Measurements from ENCODE around the gene SLC43A2. TPM values are rescaled to one million over a fixed set of nuclear protein-coding genes. Genes with fewer than 3 reads are reported as not detected.

SLC43A2 gene
- total RNA-seq, 2 experiments from 2014 or later = 5.2 to 6.1 TPM

DNA sequence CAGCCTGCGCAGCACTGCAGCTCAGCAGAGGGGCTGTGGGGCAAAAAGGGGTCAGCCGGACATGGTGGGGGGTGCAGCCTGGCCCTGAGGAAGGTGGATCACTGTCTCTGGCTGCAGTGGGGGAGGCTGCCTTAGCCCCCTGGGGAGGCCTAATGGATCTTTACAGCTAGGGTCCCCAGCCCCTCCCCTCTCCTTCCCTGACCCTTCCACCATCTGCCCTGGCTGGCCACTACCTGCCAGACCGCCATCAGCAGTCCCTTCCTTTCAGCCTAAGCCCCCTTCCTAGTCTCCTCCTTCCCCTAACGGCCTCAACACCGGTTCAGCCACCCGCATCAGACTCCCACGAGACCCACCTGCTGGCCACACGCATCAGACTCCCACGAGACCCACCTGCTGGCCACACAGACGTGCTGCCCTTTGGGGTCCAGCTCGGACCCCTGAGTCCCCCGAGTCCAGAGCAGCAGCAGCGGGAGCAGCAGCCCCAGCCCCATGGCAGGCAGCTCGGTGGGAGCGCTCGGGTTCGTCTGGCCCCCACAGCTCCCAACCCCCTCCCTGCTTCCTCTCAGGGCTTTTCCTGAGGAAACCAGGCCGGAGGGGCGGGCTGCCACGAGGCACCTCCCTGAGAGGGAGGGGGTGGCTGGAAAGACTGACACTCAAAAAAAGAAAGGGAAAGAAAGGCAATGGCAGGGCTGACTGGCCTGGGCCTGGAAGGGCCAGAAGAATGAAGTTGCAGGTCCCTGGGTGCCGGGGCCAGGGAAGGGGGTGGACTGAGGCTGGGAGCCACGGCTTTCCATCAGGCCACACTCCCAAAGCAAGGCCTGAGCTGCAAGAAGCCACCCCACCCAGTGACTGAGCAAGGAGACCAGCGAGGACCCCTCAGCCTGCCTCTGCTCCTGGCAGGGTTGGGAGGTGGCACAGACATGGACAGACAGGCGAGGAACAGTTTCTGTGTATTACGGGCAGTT is 16.9 kb upstream of the SLC43A2 start, which contains the start of gene SCARF1:
TSS of gene SCARF1 (minus strand) at position 526 of the 965 bp plus-strand sequence. CDS start at position 491, 35 bp downstream.
- POLR2A ChIA-PET = no interaction called here

DNA sequence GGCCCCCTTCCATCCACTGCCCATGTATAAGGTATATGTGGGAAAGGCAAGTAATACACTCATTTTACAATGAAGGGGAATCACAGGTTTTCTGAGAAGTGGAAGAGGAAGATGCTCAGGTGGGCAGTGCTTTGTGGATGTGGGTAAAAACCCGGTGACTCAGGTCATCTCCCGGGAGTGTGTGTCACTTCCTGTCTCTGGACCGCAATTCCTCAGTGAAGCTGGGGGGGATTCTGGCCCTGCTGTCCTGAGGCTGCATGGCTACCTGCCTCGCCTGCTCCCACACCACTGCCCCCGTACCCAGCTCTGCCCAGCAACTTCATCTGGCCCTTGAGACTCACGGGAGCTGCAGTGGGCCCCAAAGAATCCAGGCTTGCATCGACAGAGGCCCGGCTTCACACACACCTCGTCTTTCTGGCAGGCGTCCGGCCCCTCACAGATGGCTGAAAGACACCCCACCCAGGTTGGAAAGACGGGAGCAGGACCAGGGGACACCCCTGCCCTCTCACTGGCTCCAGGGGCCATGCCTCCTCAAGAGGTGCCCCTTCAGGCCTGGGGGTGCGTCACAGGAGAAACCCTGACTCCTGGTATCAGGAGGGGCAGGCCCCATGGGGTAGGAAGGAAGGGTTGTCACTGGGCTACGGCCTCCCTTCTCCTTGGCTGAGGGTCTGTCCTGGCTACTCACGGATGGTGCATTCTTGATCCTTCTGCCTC is 16.0 kb upstream of the SLC43A2 start:
- POLR2A ChIA-PET = interaction anchor here (0.7 kb wide), 1 partner anchor 280 kb away, joined by 3 read pairs; no protein-coding TSS in a partner anchor
- CTCF ChIA-PET = interaction anchor here (2.1 to 5.5 kb wide), 2 partner anchors 16 to 25 kb away, joined by 5 to 22 read pairs; partner anchors contain the start of gene SLC43A2

More for the DNA sequence above, 16.9 kb upstream of the SLC43A2 start, which contains the start of gene SCARF1:
- CTCF ChIA-PET = interaction anchor here (0.7 to 5.5 kb wide), 3 partner anchors 15 to 24 kb away, joined by 3 to 22 read pairs (median 5); partner anchors contain the start of gene SLC43A2

DNA sequence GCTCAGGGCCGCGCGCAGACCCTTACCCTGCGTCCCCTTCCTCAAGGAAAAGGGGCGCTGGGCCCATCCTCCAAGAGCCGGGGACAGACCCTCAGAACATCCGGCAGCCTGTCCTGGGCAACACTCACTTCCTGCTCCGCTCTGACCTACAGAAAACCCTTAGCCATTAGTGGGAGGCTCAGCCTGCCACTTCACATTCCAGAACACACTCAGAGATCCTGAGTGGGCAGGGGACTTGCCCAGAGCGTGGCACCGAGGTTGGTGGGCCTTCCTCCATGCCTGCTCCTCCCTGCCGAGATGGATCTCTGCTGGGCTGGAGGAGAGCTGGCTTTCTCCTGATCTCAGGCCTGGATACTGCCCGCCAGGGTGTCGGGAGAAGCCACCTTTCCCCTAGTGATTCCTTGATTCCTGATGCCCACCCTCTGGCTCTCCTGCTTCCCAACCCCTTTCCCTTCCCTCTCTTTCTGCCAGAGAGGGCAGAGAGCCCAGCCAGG is 15.4 kb upstream of the SLC43A2 start:
- ChIA-PET CTCF (interaction anchor here (1.2 to 2.1 kb wide), 2 partner anchors 26 to 83 kb away, joined by 3 to 5 read pairs; no protein-coding TSS in a partner anchor), POLR2A (no interaction called here)

DNA sequence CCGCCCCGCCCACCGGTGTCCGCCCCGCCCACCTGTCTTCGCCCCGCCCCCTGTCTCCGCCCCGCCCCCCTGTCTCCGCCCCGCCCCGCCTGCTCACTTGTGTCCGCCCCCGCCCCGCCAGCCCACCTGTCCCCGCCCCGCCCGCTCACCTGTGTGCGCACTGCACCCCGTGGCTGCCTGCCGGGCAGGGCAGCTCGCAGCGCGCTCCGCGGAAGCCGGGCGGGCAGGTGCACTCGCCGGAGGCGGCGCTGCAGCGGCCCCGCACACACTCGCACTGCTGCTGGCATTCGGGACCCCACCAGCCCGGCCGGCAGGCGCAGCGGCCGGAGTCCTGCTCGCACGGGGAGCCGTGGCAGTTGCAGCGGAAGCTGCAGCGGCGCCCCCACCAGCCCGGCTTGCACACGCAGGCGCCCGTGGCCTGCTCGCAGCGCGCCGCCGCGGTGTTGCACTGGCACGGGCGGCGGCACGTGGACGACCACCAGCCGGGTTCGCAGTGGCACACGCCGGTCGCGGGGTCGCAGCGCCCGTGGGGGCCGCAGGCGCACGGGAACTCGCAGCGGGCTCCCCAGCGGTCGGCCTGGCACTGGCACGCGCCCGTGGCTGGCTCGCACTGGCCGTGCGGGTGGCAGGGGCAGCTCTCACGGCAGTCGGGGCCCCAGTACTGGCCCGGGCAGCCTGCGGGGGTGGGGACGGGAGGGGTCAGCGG is 14.8 kb upstream of the SLC43A2 start:
- ChIA-PET POLR2A (no interaction called here), CTCF (interaction anchor here (1.2 to 2.1 kb wide), 2 partner anchors 26 to 82 kb away, joined by 3 to 5 read pairs; no protein-coding TSS in a partner anchor)

DNA sequence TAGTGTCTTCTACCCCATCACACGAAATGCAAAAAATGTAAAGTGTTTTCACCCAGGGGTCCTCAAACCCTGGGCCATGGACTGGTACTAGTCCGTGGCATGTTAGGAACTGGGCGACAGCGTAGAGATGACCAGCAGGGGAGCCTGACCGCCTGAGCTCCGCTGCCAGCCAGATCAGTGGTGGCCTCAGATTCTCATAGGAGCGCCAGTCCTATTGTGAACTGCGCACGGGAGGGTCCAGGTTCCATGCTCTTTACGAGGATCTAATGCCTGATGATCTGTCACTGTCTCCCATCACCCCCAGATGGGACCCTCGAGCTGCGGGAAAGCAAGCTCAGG is 12.4 kb upstream of the SLC43A2 start:
- CTCF ChIA-PET = interaction anchor here (1.0 to 3.4 kb wide), 3 partner anchors 9 to 66 kb away, joined by 3 to 26 read pairs (median 4); partner anchors contain the start of genes RILP and SLC43A2

DNA sequence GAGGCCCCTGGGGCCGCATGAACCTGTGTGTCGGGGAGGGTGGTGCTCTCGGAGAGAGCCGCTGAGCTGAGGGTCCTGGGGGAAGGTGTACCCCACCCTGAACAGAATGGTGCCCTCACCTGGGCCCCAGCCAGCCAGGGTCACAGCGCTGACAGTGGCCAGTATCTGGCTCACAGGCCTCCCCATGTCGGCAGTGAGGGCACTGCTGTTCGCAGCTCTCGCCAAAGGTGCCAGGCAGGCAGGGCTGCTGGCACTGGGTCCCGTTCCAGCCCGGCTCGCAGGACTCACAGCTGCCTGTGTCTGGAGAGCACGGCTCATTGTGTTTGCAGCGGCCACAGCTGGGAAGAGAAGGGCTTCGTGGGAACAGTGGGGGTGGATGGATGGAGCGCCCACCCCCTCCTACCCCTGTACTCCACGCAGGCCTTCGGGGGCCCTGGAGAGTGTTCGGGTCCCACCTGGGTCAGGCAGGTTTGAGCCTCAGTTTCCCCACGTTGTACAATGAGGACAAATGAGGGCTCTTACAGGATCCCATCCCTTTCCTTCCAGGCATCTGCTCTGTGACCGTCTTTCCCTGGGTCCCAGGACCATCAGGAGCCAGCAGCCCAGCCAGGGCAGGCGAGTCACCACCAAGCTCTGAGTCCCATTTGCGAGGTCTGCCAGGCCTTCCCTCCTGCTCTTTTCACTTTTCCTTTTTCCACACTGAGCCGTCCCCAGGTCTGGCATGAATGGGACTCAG is 11.9 kb upstream of the SLC43A2 start:
- ChIA-PET POLR2A (interaction anchor here (0.5 kb wide), 1 partner anchor 130 kb away, joined by 4 read pairs; no protein-coding TSS in a partner anchor), CTCF (interaction anchor here (1.0 to 3.4 kb wide), 3 partner anchors 9 to 66 kb away, joined by 3 to 26 read pairs (median 4); partner anchors contain the start of genes RILP and SLC43A2)

More for the DNA sequence above, 12.4 kb upstream of the SLC43A2 start:
- POLR2A ChIA-PET = no interaction called here

DNA sequence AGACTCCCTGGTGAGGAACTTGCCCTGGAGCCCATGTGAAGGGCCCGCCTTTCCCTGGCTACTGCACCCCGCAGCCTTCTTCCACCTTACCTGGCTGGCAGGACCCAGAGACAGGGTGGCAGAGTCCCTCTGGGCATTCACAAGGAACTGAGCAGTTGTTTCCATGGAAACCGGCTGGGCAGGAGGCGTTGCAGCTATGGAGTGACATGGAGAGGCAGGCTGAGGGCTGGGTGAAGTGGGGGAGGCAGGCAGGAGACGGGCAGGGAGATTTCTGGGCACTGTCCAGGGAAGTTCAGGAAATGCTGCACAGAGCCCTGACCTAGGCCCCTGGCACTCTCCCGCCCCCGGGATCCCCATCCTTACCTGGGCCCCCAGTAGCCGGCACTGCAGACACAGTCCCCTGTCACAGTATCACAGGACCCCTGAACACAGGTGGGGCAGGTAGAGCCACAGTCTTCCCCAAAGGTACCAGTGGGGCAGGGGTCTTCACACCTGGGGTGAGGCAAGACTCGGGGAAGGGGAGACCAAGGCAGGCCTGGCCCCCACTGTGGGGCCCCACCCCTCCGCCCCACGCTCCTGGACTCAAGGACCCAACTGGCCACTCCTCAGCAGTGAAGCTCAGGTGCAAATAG is 11.0 kb upstream of the SLC43A2 start:
- CTCF ChIA-PET = interaction anchor here (1.5 to 3.4 kb wide), 2 partner anchors 10 to 65 kb away, joined by 4 to 26 read pairs; partner anchors contain the start of gene SLC43A2
- POLR2A ChIA-PET = interaction anchor here (0.6 kb wide), 1 partner anchor 193 kb away, joined by 3 read pairs; no protein-coding TSS in a partner anchor

DNA sequence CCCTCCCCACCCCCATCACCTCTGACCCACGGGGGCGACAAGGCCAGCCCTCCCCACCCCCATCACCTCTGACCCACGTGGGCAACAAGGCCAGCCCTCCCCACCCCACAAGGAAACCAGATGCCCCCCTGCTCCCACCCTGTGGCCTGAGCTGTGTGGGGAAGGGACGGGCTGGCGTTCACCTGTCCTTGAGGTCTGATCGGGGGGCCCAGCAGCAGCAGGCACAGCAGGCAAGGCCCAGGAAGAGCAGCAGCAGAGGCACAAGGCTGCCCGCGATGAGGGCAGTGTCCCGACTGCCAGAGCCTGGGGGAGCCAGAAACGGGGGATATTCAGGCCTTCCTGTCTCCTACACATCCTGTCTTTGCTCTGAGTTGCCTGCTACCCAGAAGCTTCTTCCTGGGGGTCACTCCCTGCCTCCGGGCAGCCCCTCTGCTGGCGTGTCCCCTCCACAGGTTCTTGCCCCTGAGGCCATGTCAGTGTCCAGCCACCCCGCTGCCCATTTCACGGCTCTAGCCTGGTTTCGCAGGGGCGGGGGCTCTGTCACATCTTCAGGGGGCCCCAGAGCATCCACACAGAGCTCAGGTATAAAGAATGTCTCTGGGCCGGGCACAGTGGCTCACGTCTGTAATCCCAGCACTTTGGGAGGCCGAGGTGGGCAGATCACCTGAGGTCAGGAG is 10.1 kb upstream of the SLC43A2 start:
- CTCF ChIA-PET = interaction anchor here (1.6 to 3.4 kb wide), 2 partner anchors 9 to 10 kb away, joined by 7 to 26 read pairs; partner anchors contain the start of genes RILP and SLC43A2
- POLR2A ChIA-PET = interaction anchor here (0.6 kb wide), 1 partner anchor 192 kb away, joined by 3 read pairs; no protein-coding TSS in a partner anchor

DNA sequence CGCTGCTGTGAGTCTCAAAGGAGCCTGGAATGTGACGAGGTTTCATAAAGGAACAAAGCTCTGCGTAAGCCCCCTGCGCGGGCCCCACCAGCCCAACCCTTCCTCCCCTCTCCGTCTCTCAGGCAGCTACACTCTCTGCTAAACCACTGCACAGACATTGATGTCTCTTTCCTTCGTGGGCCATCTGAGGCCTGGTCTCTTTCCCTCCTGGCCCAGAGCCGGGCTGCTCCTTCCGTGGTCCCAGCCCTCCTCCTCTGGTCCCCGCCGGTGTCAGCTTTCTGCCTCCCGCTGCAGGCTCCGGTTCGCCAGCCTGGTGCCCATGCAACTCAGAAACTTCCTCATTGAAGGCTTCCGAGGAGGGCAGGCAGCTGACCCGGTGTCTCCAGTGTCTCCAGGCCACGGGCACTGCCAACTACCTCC is 9.5 kb upstream of the SLC43A2 start:
- ChIA-PET POLR2A (no interaction called here), CTCF (interaction anchor here (1.6 to 3.4 kb wide), 2 partner anchors 8 to 10 kb away, joined by 7 to 26 read pairs; partner anchors contain the start of genes RILP and SLC43A2)

DNA sequence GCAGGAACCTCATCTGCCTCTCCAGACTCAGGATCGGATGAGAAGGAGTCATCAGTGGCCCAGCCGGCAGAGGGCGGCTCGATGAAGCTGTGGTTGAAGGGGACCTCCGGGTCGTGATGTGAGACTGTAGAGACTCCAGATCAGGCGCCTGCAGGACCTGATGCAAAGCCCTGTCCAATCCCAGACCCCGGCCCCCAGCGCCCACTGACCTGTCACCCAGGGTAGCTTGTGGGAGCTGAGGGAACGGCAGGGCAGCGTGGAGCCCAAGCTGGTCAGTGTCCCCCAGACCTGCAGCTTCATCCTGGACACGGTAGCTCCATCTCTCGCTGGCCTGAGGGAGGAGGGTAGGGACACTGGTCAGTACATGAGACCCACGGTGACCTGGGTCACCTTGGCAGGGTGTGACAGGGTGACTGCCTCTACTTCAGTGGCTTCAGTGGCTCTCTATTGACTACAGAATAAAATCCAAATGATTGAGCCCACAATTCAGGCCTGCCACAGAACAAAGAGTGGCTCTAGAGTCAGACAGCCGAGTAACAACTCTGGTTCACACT is 8.2 kb upstream of the SLC43A2 start:
- CTCF ChIA-PET = no interaction called here
- POLR2A ChIA-PET = no interaction called here

DNA sequence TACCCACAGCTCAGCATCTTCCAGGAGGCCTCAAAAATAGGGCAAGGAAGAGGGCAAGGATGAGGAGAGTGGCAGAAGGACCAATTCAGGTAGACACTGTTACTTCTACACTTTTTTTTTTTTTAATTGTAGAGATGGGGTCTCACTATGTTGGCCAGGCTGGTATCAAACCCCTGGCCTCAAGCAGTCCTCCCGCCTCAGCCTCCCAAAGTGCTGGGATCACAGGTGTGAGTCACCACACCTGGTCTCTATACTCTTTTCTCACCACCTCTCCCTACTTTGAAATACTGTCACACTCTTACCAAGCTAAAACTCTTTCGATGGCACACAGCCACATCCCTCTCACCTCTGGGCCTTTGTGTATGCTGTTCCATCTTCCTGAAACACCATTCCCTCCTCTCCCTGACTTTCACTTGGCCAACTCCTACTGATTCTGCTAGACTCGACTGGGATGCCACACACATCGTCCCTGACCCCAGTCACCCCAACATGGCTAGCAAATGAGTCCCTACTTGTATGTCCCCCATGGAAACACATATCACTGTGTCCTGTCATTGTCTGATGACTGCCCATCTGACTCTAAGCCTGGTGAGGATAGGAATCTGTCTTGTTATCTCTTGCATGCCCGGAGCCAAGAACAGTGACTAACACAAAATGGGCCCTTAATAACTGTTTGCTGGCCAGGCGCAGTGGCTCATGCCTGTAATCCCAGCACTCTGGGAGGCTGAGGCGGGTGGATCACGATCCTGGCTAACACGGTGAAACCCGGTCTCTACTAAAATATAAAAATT is 7.2 kb upstream of the SLC43A2 start:
- CTCF ChIA-PET = interaction anchor here (0.7 to 1.0 kb wide), 2 partner anchors 23 to 62 kb away, joined by 3 to 4 read pairs; no protein-coding TSS in a partner anchor

DNA sequence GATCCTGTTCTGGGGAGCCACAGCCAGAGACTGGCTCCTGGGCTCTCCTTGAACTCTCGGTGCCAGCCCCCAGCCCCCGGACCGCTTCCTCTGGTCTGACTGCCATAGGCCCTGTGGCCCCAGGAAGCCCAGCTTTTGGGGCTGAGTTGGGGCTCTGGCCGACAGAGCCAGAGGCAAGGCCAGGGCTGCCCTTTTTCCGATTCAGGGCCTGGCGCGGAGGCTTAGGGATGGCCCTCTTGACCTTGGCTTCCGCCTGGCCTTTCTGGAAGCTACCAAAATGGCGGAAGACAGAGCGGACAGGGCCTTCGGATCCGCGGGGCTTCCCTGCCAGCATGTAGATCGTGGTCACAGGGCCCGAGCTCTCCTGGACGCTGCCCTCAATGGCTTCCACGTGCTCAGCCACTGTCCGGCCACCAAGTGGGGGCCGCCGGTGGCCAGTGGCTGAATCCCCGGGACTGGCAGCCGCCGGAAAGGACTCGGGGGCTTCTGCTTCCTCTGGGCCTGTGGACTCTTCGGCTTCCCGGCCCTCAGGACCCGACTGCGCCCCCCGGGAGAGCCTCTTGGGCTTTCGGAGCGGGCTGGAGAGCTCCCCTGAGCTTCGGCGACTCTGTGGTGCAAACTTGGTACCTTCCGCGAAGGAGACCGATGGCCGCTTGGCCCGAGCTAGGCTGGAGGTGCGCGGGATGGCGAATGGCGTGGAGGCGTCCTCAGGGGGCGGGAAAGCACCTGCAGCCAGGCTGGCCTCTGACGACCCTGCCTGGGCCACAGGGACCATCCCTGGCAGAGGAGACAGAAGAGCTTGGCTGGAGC is 6.4 kb upstream of the SLC43A2 start:
- POLR2A ChIA-PET = no interaction called here
- CTCF ChIA-PET = interaction anchor here (0.7 to 1.0 kb wide), 2 partner anchors 22 to 61 kb away, joined by 3 to 4 read pairs; no protein-coding TSS in a partner anchor

More for the DNA sequence above, 7.2 kb upstream of the SLC43A2 start:
- POLR2A ChIA-PET = no interaction called here

DNA sequence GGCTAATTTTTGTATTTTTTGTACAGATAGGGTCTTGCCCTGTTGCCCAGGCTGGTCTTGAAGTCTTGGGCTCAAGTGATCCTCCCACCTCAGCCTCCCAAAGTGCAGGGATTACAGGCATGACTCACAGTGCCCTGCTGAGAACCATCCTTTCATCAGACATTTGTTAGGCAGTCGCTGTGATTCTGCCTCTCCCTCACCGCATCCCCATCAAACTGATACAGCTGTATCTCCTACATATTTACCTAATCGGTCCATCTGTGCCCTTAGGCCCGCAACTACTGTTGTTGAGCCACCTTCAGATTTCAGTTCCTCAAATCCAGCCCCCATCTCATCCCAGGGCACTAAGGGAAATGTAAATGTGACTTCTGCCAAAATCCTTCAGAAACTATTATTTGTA is 2.0 kb upstream of the SLC43A2 start:
- ChIA-PET CTCF (interaction anchor here (0.5 to 9.9 kb wide), 18 partner anchors 9 to 479 kb away, joined by 3 to 165 read pairs (median 5); partner anchors contain the start of genes INPP5K and PITPNA), POLR2A (interaction anchor here (0.6 to 1.7 kb wide), 4 partner anchors 23 to 705 kb away, joined by 3 to 16 read pairs (median 9); no protein-coding TSS in a partner anchor)
